ENCODE measurements around the gene VEGFA. TPM values are rescaled to one million over a fixed set of nuclear protein-coding genes. Genes with fewer than 3 reads are reported as not detected.

Gene VEGFA
- total RNA-seq, 1 donor: 37.2 TPM

DNA sequence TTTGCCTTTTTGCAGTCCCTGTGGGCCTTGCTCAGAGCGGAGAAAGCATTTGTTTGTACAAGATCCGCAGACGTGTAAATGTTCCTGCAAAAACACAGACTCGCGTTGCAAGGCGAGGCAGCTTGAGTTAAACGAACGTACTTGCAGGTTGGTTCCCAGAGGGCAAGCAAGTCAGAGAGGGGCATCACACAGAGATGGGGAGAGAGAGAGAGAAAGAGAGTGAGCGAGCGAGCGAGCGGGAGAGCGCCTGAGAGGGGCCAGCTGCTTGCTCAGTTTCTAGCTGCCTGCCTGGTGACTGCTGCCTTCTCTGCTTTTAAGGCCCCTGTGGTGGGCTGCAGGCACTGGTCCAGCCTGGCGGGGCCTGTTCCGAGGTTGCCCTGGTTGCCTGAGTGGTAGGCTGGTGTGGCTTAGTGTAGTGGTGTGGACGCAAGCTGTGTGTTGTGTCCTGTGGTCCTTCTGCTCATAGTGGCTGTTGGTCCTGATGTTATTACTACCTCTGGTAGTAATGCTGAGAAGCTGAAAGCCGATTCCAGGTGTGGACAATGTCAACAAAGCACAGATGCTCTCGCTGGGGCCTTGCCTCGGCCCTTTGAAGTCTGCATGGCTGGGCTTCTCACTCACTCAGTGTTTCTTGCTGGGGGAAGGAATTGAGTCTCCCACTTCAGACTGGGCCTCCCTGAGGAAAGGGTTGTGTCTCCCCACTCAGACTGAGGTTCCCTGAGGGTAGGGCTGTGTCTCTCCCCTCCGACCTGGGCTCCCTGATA is 12.1 kb downstream of the VEGFA start:
- no peak for DNase-seq (ENCODE audit: low read depth in 2 of 3, low spot score in 2 of 3)

DNA sequence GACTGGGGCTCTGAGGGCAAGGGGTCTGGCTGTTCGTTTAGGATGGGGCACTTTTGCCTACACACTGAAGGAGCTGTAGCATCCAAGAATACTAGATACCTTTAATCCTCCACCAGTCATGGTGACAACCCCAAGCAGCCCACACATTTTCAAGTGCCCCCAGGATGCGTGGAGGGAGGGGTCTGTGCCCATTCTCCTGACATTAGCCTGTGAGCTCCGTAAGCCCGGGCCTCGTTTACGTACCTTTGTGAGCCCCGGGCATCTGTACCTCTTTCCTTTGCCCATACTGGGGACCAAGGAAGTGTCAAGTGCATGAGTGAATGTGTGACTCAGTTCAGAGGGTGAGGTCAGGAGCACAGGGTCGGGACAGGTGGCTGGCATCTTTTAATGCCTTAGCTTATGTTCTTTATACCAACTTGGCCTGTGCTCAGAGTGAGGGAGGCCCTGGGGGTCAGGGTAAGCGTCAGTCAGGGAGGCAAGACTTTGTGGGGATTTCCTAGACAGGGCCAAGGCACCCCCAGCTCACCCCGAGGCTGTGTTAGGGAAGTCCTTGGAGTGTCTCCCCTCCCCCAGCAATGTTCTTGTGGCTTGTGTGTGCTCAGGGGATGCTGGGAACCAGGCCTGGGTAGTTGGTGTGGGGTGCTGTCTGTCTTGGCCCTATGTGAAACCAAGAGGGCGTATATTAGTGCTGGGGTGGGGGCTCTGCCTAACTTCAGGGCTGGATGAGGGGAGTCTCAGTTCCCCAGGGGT is 12.9 kb downstream of the VEGFA start:
- no peak for DNase-seq (ENCODE audit: low read depth in 2 of 3, low spot score in 2 of 3)

DNA sequence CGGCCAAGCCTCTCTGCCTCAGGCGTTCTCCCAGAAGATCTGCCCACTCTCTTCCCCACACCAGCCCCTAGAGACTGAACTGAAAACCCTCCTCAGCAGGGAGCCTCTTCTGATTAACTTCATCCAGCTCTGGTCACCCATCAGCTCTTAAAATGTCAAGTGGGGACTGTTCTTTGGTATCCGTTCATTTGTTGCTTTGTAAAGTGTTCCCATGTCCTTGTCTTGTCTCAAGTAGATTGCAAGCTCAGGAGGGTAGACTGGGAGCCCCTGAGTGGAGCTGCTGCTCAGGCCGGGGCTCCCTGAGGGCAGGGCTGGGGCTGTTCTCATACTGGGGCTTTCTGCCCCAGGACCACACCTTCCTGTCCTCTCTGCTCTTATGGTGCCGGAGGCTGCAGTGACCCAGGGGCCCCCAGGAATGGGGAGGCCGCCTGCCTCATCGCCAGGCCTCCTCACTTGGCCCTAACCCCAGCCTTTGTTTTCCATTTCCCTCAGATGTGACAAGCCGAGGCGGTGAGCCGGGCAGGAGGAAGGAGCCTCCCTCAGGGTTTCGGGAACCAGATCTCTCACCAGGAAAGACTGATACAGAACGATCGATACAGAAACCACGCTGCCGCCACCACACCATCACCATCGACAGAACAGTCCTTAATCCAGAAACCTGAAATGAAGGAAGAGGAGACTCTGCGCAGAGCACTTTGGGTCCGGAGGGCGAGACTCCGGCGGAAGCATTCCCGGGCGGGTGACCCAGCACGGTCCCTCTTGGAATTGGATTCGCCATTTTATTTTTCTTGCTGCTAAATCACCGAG is 14.2 kb downstream of the VEGFA start:
- DNase-seq (ENCODE audit: low read depth in 2 of 3, low spot score in 2 of 3): no peak

DNA sequence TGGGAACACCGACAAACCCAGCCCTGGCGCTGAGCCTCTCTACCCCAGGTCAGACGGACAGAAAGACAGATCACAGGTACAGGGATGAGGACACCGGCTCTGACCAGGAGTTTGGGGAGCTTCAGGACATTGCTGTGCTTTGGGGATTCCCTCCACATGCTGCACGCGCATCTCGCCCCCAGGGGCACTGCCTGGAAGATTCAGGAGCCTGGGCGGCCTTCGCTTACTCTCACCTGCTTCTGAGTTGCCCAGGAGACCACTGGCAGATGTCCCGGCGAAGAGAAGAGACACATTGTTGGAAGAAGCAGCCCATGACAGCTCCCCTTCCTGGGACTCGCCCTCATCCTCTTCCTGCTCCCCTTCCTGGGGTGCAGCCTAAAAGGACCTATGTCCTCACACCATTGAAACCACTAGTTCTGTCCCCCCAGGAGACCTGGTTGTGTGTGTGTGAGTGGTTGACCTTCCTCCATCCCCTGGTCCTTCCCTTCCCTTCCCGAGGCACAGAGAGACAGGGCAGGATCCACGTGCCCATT is 15.3 kb downstream of the VEGFA start:
- DNase-seq (ENCODE audit: low read depth in 2 of 3, low spot score in 2 of 3): no peak

DNA sequence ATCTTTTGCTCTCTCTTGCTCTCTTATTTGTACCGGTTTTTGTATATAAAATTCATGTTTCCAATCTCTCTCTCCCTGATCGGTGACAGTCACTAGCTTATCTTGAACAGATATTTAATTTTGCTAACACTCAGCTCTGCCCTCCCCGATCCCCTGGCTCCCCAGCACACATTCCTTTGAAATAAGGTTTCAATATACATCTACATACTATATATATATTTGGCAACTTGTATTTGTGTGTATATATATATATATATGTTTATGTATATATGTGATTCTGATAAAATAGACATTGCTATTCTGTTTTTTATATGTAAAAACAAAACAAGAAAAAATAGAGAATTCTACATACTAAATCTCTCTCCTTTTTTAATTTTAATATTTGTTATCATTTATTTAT is 15.9 kb downstream of the VEGFA start:
- no peak for DNase-seq (ENCODE audit: low read depth in 2 of 3, low spot score in 2 of 3)

DNA sequence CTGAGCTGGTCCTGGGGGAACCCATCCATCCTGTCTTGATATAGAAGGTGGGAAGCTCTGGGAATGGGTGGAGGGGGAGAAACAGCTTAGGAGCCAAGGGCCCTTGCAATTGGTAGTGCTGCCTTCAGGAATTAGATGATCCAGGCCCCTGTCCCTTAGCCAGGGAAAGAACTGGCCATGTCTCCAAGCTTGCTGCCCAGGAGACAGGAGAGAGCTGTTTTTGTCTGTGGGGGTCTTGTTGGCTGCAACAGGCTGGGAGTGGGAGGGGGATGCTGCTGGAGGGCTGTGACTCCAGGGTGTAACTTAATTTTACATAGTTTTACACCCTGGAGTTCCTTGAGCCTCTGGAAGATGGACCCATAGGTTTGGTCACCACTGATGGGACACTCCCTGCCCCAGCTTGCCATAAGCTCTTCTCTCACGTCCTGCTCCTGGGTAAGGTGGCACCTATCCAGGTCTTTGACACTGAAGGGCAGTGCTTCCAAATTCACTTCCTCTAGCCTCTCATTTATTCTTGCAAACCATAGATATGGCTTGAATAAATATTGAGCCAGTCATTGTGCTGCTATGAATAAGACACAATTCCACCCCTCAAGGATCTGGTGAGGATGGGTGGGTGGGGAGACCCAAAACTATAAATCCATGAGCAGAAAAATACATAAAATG is 16.8 kb downstream of the VEGFA start:
- no peak for DNase-seq (ENCODE audit: low read depth in 2 of 3, low spot score in 2 of 3)

DNA sequence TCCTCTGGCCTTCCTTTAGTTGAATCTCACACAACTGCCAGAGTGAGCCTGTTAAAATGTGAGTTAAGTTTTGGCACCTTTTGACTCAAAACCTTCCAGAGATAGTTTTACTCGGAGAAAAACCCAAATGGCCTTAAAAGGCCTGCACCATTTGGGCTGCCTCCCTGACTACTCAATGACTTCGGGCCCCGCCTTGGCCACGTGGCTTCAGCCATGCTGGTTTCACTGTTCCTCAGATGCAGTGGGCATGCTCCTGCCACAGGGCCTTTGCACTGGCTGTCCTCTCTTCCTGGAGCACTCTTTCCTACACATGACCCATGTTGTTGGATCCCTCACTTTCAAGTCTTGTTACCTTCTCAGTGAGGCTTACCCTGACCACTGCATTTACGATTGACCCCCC is 18.3 kb downstream of the VEGFA start:
- DNase-seq (ENCODE audit: low read depth in 2 of 3, low spot score in 2 of 3): no peak

DNA sequence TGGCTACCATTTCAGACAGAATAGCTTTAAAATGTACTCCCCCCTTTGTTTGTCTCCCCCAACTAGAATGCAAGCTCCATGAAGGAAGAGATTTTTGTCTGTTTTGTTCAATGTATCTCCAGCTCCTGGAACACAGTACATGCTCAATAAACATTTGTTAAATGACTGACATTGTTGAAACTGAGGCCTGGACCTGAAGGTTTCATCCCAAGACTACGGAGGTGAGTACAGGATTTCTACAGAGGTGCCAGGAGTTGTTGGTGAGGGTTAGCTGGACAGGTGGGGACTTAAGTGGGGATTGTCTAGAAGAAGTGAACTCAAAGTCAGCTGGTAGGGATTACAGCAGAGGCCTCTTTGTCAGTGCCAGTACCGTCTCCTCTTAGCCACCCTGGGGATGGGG is 19.4 kb downstream of the VEGFA start:
- DNase-seq (ENCODE audit: low read depth in 2 of 3, low spot score in 2 of 3): no peak

DNA sequence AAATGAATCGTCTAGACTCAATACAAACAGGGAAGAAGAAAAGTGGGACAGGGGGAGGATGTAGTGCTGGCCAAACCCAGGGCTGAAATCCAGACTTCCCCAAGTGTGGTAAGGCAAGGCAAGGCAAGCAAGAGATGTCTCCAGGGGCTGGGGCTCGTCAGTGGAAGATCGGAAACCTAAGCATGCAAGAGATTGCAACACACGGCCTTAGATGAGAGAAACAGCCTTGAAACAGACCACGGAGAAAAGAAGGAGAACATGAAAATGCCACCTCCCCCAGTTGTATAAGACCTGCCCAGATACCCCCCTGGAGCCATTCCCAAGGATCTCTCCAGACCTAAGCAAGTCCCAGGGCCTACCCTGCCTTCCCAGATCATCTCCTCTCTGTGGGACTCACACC is 20.0 kb downstream of the VEGFA start:
- no peak for DNase-seq (ENCODE audit: low read depth in 2 of 3, low spot score in 2 of 3)

DNA sequence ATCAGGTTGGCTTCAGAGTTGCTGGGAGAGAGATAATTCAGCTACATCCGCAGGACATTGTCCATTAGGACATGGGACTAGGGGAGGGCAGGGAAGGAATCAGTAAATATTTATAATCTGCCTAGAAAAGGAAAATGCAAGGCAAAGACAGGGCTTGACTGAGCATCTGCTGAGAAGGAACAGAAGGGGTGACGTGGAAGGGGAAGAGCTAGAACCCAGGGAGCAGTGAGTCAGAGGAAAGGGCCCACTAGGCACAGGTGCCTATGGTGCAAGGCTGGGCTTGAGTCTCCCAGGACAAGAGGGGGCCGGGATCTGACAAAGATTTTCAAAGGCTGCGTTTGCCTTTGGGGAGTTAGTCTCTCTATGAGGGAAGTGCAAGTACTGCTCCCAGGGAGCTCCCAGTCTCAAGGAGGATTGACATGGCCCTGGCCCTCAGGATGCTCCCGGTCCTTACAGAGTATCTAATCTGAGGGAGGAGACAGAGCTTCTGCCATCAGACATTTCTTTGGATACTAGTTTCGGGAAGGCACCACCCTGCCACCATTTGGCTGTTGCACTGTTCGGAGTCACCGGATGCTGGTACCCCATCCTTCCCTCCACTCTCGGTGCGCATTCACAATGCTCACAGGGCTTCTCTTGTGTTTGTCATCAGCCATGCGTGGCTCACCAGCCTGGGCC is 21.9 kb downstream of the VEGFA start:
- DNase-seq (ENCODE audit: low read depth in 2 of 3, low spot score in 2 of 3): no peak

DNA sequence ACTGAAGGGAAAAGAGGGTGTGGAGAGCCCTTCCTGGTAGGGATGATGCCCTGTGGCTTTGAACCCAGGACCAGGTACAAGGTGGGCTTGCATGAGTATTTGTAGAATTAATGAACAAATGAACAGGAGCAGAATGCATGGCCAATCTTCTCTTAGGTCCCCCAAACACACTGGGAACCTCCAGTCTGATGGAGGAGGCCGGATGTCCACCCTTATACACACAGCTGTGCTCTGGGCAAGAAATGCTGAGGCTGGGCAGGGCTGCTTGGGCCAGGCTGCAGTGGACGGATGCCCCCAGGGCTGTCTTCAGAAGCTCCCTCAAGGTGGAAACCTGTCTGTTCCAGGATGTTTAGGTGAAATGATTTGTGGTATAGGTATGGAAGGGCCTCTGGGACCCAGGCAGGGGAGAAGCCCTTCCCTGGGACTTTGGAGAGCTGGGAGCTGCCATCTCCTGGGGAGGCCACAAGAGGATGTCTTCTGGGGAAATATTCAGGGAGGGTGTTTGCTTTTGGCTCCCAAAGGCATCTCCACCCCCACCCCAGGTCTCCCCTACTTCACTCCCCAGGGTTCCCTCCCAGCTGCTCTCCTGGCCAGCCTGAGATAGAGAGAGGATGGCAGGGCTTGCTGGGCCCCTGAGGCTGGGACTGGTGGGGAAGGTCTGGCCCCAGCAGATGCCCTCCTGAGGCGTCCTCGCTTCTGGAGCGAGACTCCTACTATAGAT is 23.3 kb downstream of the VEGFA start:
- DNase-seq (ENCODE audit: low read depth in 2 of 3, low spot score in 2 of 3): no peak

DNA sequence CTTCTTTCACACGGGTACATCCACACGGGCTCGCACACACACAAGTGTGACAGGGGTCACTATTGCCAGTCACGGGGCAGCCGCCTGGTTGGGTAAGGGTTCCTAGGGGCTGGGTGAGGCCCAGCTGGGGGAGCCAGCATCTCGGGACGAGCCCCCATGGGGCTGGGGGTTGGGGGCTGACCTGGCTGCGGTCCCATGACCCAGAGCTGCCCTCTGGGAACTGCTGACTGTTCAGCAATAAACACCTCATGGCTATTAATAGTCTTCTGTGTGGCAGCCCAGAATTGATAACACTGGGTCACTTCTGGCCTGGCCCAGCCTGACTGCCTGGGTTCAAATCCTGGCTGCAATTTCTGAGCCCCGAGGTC is 23.8 kb downstream of the VEGFA start:
- no peak for DNase-seq (ENCODE audit: low read depth in 2 of 3, low spot score in 2 of 3)

DNA sequence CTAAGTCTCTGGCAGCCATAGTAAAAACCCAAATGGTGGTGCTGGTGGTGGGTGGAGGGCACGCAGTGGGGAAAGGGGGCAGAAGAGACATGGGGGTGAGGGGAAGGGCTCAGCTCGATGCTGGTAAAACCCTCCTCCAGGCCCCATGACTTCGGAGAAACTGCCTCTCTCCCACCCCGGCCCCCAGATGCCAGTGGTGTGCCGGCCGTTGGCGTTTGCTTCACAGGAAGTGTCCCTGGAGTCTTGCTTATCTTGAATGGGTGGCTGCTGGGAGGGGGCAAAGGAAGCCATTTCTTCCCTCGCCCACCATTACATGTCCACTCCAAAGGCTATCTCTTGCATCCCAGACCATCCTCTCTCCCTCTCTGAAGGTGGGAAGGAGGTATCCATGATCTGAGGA is 25.4 kb downstream of the VEGFA start:
- no peak for DNase-seq (ENCODE audit: low read depth in 2 of 3, low spot score in 2 of 3)

DNA sequence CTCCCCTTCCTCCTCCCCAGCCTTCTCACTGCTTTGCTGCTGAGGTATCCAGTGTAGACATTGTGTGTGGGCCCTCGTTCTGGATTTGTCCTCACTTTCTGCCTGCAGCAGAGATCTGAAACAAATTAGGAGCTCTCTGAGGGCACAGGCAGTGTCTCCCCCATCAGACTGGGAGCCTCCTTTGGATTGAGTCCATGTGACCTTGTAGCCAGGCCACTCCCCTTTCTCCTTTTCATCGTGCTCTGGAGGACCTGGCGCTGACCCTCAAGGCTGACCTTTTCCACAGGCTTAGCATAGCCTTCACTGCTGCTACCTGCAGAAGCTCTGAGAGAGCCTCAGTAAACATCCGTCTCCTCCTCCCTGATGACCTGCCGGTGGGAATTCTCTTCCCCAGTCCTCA is 26.2 kb downstream of the VEGFA start:
- no peak for DNase-seq (ENCODE audit: low read depth in 2 of 3, low spot score in 2 of 3)

DNA sequence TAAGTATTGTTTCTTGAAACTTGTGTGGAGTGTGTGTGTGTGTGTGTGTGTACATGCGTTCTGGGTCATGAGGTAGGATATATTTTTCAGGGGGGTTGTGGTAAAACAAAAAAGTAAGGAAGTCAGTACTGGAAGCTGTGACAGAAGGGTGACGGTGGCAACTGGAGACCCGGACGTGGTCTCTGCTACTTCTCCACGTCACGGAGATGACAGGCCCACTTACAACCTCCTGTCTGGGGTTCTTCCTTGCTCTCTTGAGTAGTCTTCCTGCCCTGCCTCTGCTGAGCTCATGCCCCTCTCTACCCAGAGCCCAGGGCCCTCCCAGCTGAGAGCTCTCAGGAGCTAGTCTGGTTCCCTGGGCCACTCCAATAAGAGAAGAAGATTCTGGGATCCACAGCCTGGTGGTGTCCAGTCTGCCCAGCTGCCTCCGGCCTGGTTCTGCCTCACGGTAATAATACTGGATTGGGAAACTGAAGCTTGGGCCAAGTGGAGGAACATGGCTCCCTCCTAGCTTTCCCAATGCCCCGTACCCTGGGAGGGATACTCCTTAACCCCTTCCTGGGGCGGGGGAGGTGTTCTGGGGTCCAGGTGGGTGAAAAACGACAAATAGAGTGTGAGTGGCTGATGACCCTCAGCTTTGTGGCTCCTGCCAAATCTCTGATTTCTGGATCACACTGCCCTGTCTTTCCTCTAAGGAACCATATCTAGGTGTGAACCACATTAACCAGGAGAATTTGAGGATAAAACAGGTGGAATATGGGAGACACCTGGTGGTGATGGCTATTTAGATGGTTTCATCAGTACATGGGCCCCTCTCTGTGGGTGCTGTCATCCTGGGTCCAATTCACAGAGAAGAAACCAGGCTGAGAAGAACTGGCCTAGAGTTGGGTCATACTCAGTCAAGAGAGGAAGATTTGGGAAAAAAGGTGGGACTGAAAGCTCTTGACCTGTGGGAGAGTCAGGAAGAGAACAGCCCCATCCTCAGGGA is 27.2 kb downstream of the VEGFA start:
- DNase-seq (ENCODE audit: low read depth in 2 of 3, low spot score in 2 of 3): peak in 2 of 3 donors; percentile 49 to 69

DNA sequence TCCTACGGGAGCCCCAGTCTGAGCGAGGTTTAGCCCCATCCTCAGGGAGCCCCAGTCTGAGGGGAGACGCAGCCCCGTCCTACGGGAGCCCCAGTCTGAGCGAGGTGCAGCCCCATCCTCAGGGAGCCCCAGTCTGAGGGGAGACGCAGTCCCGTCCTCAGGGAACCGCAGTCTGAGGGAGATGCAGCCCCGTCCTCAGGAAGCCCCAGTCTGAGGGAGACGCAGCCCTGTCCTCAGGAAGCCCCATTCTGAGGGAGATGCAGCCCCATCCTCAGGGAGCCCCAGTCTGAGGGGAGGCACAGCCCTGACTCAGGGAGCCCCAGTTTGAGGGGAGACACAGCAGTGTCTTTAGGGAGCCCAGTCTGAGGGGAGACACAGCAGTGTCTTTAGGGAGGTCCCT is 27.9 kb downstream of the VEGFA start:
- DNase-seq (ENCODE audit: low read depth in 2 of 3, low spot score in 2 of 3): no peak

DNA sequence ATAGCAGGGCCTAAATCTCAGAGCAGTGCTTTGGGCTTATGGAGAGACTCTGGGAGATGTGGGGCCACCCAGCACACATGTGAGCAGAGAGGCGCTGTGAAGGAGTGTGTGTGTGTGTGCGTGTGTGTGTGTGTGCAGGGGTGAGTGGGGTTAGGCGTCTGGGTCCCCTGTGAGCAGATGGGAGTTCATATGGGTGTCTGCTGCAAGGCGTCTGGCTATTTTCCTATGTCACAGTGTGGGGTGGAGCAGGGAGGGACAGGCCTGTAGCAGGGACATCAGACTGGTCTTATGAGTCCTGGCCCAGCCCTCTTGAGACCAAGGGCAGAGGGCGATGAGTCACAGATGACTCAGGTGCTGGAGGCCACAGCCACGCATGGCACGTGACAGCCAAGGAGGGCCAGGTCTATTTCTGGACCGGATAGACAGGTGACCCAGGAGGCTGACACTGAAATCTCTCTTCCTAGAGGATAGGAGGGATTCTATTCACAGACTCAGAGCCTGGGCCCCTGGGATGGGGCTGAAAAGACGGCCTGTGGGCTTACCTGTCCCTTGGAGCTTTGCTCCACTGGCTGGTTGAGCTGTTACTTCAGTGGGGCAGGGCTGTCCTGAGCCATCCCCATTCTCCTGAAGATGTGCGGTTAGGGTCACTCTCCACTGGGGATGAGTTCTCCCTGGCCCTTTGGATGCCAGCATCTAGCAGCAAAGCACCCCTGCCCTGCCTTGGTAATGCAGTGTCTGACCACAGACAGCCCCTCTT is 28.9 kb downstream of the VEGFA start:
- peak in 2 of 3 donors; percentile 55 to 80 for DNase-seq (ENCODE audit: low read depth in 2 of 3, low spot score in 2 of 3)
